VCaP (cell line): Measurements from ENCODE around the gene LCE6A.

Experiments
- H3K27ac ChIP-seq: fragments of 450-650 bp; 2 replicates; pipeline ENCODE4 v1.5.1; 2017
- CTCF ChIP-seq: fragments of 450-650 bp; conservative IDR thresholded peaks from 2 replicates; pipeline ENCODE4 v1.5.1; 2017; ENCODE audit warnings: mild to moderate bottlenecking, moderate library complexity

The LCE6A gene

DNA sequence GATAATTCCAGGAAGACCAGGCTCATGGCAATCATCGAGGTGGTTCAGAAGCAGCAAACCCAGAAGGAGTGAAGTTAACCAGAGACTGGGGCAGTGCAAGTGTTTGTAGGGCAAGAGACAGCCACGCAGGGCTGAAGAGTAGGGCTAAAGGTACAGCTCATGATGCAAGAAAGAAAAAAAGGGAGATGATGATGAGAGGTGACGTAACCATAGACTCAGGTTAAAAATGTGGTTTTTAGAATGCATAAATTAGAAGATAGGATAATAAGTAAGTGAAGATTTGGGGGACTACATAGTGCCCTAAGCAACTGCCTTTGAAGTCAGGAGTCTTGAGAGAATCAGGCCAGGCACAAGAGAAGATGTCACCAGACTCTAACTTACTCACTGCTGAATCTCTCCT lies 17.5 kb downstream of the LCE6A start:
- TF ChIP-seq CTCF = no peak
- no peak overlapping the region for H3K27ac ChIP-seq

DNA sequence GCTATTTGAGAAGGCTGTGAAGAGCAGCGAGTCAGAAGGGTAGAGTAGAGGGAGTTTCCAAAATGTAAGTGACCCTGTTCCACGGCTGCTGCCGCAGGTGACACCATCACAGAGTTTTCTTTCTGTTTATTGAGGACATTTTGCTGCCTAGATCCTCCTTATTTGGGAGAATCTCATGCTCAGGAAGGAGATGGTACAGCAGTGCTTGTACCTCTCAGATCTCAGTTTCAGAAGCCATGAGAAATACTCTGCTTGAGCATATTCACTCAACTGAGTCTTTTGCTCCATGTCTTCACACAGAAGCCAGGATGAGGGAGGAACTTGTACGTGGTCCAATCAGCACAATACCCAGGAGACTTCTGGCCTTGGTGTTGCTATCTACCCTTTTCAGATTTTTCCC lies 18.7 kb downstream of the LCE6A start:
- no peak for TF ChIP-seq CTCF
- no peak overlapping the region for H3K27ac ChIP-seq

- no peak overlapping the region for H3K27ac ChIP-seq
- TF ChIP-seq CTCF = no peak
Observed at GRCh38 chr1:152864443-152864842, 21.8 kb downstream of the LCE6A start.

DNA sequence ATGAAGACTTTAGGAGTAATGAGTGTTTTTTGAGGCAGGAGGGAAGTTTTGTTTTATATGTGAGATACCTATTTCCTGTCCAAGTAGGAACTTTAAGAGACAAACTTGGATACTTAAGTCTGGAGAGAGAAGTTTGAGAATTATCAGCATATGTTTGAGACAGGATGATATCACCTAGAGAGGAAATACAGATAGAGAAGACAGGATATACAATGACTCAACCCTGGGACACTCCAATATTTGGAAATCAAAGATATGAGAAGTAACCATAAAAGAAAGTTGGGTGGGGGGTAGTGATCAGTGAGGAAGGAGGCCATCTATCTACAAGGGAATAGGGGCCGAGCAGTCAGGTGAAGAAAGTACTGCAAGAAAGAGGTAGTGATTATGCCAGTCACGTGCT lies 23.7 kb downstream of the LCE6A start:
- H3K27ac ChIP-seq = no peak overlapping the region
- no peak for TF ChIP-seq CTCF

DNA sequence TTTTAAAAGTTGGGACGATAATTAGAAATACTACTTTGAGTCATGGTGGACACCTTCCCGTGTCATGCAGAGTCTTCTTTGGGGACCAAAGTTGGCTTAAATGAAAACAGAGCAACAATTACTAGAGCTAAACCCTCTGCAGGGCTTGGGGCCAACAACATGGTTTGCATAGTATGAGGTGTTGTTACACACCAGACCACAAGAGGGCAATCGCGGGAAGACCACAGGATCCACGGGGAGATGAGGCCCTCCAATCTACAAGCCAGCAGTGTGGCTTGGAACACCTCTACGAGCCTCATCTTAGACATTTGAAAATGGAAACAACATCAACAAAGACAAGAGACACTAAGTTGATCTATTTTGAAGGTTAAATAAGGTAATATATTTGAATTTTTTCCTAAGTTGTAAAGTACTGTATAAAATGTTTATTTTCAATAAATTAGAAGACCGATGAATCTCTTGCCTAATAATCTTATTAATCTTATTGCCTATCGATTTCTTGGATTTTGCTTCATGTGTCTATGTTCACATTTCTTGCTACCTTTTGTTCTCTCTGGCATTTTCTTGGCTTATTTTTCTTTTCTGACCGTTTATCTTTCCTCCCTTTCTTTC lies 27.3 kb downstream of the LCE6A start:
- no peak overlapping the region for H3K27ac ChIP-seq
- TF ChIP-seq CTCF = peak; percentile 94

- no peak overlapping the region for H3K27ac ChIP-seq
- peak; percentile 94 for TF ChIP-seq CTCF
Observed at GRCh38 chr1:152870831-152871730, 28.4 kb downstream of the LCE6A start.

DNA sequence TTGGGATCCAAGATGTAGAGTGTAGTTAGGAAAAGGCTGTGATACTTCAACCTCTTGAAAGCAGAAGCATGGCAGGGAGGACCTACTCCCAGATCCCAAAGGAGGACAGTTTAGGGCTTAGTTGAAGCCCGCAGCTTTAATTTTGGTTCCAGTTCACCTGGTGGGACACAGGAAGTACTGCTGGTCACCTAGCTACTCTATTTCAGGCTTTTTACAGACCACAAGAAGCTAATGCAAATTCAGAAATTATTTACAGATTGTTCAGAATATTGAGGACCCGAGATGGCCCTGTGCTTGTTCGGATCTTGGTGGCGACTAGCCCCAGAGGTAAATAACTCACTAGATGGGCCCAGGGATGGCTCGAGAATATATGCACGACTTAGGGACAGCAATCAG lies 29.1 kb downstream of the LCE6A start:
- H3K27ac ChIP-seq = no peak overlapping the region
- TF ChIP-seq CTCF = no peak; the same call in 1 of the 2 replicates
